ENCODE measurements around the gene MYMX.
"Not testable (repeated sequence)": the region's sequence is repeated elsewhere in the genome, so short reads cannot be mapped to it uniquely, and the experiment has no call there.

Gene MYMX

GRCh38 chr6:44185953-44186634, 30.6 kb upstream of the MYMX start:
- DNase-seq (ENCODE audit: low read depth in 2 of 3, low spot score in 2 of 3), result no peak

- DNase-seq (ENCODE audit: low read depth in 2 of 3, low spot score in 2 of 3), result no peak
Observed at GRCh38 chr6:44186635-44187025, 30.1 kb upstream of the MYMX start.

- no peak for DNase-seq (ENCODE audit: low read depth in 2 of 3, low spot score in 2 of 3)
Observed at GRCh38 chr6:44188819-44189218, 27.9 kb upstream of the MYMX start.

DNA sequence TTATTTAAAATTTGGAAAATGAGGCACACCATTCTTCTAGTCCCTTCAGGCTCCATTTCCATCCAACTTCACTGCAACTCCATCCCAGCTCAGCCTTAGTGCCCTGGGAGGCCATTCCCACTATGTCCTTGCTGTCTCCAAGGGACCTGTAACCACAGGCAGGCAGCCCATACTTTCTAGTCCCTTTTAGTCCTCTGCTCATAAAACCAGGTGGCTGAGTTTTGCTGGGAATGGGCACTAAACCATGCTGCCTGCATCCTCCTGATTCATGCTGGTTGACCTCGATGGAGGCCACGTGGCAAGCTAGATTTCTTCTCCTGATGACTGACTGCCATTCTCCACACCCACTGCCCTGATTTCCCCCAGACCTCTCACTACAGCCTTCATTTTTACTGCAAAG, 27.5 kb upstream of the MYMX start:
- DNase-seq (ENCODE audit: low read depth in 2 of 3, low spot score in 2 of 3), result no peak

- DNase-seq (ENCODE audit: low read depth in 2 of 3, low spot score in 2 of 3), result no peak
Observed at GRCh38 chr6:44190715-44191114, 26.0 kb upstream of the MYMX start.

GRCh38 chr6:44192428-44193041, 24.2 kb upstream of the MYMX start:
- no peak for DNase-seq (ENCODE audit: low read depth in 2 of 3, low spot score in 2 of 3)

DNA sequence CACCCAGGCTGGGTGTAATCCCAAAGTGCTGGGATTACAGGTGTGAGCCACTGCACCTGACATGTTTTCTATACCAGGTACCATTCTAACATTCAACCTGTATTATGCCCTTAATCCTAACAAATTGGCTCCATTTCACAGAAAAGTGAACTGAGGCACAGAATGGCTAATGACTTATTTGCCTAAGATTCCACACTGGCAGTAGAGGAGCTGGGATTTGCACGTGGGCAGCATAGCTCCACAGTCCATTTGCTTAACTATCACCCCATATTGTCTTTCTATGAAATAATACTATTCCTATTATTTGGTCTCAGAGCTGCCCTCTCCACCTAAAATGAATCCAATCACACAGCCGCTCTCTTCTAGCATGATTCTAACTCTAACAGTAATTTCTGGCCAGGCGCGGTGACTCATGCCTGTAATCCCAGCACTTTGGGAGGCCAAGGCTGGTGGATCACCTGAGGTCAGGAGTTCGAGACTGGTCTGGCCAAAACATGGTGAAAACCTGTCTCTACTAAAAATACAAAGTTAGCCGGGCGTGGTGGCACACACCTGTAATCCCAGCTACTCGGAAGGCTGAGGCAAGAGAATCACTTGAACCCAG, 23.3 kb upstream of the MYMX start:
- no peak for DNase-seq (ENCODE audit: low read depth in 2 of 3, low spot score in 2 of 3)

GRCh38 chr6:44194326-44194725, 22.4 kb upstream of the MYMX start:
- DNase-seq (ENCODE audit: low read depth in 2 of 3, low spot score in 2 of 3), result no peak

GRCh38 chr6:44196351-44196750, 20.4 kb upstream of the MYMX start:
- DNase-seq (ENCODE audit: low read depth in 2 of 3, low spot score in 2 of 3), result not testable (repeated sequence)

GRCh38 chr6:44198684-44199083, 18.0 kb upstream of the MYMX start:
- DNase-seq (ENCODE audit: low read depth in 2 of 3, low spot score in 2 of 3), result no peak

- no peak for DNase-seq (ENCODE audit: low read depth in 2 of 3, low spot score in 2 of 3)
Observed at GRCh38 chr6:44199883-44200282, 16.8 kb upstream of the MYMX start.

DNA sequence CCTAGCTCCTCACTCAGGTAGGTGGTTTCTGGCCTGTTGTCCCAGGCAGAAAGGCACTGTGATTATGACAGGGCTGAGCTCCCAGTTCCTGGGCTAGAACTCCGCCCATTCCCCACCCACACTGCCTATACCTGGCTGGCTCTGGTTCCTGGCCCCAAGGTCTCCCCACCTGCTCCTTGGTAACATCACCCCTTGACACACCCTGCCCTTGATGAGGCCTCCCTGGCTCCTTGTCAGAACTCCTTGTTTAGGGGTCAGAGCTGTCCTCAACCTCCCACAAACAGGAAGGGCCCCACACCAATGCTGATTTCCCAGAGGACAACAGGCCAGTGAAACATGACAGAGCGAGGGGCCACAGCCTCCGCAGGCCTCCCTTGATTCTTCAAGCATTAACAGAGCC, 15.5 kb upstream of the MYMX start:
- no peak for DNase-seq (ENCODE audit: low read depth in 2 of 3, low spot score in 2 of 3)

DNA sequence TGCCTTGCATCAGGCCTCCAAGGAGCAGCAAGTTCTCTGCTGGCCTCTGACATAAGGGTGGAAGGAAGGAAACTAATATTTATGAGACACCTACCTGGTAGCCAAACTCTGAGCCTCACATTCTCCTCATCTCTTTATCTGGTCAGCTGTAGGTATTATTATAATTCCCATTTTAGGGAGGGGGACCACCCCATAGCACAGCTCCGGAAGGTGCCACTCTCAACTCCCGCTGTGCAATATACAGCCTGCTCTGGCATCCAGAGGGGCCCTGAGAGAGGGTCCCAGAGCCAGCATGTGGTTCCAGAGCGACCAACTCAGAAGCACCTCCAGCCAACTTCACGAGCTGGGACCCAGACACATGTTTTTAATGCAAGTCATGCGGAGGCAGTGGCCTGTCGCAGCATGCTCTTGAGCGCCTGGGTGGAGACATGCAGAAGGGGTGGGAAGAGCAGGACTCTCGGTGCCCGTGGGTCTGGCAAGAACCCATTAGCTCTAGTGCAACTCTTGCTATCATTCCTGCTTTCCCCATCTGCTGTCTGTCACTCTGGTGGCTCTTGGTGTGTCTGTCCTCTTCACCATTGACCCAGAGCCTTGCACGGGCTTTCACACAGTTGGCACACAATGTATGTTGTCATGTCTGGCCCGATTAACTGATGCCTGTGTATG, 15.0 kb upstream of the MYMX start:
- no peak for DNase-seq (ENCODE audit: low read depth in 2 of 3, low spot score in 2 of 3)

GRCh38 chr6:44202332-44202971, 14.3 kb upstream of the MYMX start:
- DNase-seq (ENCODE audit: low read depth in 2 of 3, low spot score in 2 of 3), result no peak

- no peak for DNase-seq (ENCODE audit: low read depth in 2 of 3, low spot score in 2 of 3)
Observed at GRCh38 chr6:44202972-44203750, 13.6 kb upstream of the MYMX start.

DNA sequence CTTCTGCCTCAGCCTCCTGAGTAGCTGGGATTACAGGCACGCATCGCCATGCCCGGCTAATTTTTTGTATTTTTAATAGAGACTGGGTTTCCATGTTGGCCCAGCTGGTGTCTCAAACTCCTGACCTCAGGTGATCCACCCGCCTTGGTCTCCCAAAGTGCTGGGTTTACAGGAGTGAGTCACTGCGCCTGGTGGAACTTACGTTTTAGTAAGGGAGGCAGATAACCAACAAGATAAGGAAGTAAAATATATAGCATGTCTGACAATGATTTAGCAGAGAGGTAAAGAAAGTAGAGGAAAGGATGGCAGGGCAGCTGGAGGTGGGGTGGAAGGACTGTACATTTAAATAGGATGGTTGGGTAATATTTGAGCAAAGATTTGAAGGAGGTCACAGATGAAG, 12.8 kb upstream of the MYMX start:
- no peak for DNase-seq (ENCODE audit: low read depth in 2 of 3, low spot score in 2 of 3)

GRCh38 chr6:44207966-44208365, 8.8 kb upstream of the MYMX start:
- DNase-seq (ENCODE audit: low read depth in 2 of 3, low spot score in 2 of 3), result no peak

GRCh38 chr6:44211284-44211683, 5.4 kb upstream of the MYMX start:
- no peak for DNase-seq (ENCODE audit: low read depth in 2 of 3, low spot score in 2 of 3)

GRCh38 chr6:44214307-44214706, 2.4 kb upstream of the MYMX start:
- no peak for DNase-seq (ENCODE audit: low read depth in 2 of 3, low spot score in 2 of 3)

DNA sequence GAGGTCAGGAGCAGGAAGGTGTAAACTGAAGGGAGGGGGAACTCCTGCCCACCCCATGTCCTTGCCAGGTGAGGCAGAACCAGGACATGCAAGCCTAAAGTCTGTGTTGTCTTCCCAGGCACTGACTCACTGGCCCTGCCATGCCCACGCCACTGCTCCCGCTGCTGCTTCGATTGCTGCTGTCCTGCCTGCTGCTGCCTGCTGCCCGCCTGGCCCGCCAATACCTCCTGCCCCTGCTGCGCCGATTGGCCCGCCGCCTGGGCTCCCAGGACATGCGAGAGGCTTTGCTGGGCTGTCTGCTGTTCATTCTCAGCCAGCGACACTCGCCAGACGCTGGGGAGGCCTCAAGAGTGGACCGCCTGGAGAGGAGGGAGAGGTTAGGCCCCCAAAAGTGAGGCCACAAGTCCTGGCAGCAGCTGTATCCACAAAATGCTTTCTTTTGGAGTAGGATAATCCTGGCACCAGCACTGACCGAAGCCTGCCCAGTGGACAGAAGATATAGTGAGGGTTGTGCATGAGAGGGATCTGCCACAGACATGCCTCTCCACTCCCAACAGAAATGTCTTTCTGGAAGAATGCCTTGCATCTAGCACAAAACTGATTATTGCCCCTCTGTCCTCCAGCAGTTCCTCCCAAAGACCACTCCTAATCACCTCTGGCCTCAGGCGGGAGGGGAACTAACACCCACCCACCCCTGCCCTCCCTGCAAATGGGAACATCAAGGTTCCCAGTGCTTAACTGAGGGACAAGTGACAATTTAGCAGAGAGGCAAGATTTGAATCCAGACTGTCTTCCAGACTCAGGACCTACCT, 812 bp downstream of the MYMX start:
- no peak for DNase-seq (ENCODE audit: low read depth in 2 of 3, low spot score in 2 of 3)
